ENCODE data around the gene SH3GL1. TPM values are rescaled to one million over a fixed set of nuclear protein-coding genes. Genes with fewer than 3 reads are reported as not detected.

The SH3GL1 gene
- total RNA-seq, 1 experiment from 2014 or later: 108 TPM

GRCh38 chr19:4429771-4430171 lies 29.4 kb upstream of the SH3GL1 start:
- Histone ChIP-seq H3K9me3 (ENCODE audit: low read depth, low read length, poor library complexity, severe bottlenecking) (no peaks in the 10 kb centered on the region), H3K4me1 (ENCODE audit: insufficient read depth, low read length, poor library complexity, severe bottlenecking) (no peaks in the 10 kb centered on the region), H3K27me3 (replicated peaks; ENCODE audit: insufficient read depth, low read depth, low read length, poor library complexity) (no peaks in the 10 kb centered on the region), H3K36me3 (ENCODE audit: insufficient read depth, low read length, poor library complexity, severe bottlenecking) (peaks cover 80% of the 10 kb centered on the region), H3K4me3 (ENCODE audit: low read depth, low read length, poor library complexity, severe bottlenecking) (no peak overlapping the region), H3K27ac (ENCODE audit: low read depth, low read length, poor library complexity, severe bottlenecking) (no peak overlapping the region)
- CTCF ChIA-PET: no interaction called here
- POLR2A ChIA-PET (ENCODE audit: low non-redundant PET): no interaction called here
- DNase-seq (ENCODE audit: low spot score): no peak
- TF ChIP-seq EZH2 (IDR thresholded peaks at IDR 0.05; ENCODE audit: borderline replicate concordance, low read depth, low read length, poor library complexity, severe bottlenecking) (no peak), CTCF (conservative IDR thresholded peaks at IDR 0.05; ENCODE audit: low read depth, low read length) (no peak)
- no TSS peak for BruUV-seq (replicated peaks)
- intact Hi-C loops (cut with micrococcal nuclease; ENCODE audit: unreplicated experiment): no loop called here

GRCh38 chr19:4429256-4429655 lies 28.9 kb upstream of the SH3GL1 start:
- no peak overlapping the region for H3K27ac ChIP-seq (ENCODE audit: low read depth, low read length, poor library complexity, severe bottlenecking)
- TF ChIP-seq CTCF (conservative IDR thresholded peaks at IDR 0.05; ENCODE audit: low read depth, low read length): no peak
- TF ChIP-seq EZH2 (IDR thresholded peaks at IDR 0.05; ENCODE audit: borderline replicate concordance, low read depth, low read length, poor library complexity, severe bottlenecking): no peak
- peaks cover 80% of the 10 kb centered on the region for H3K36me3 ChIP-seq (ENCODE audit: insufficient read depth, low read length, poor library complexity, severe bottlenecking)
- H3K4me1 ChIP-seq (ENCODE audit: insufficient read depth, low read length, poor library complexity, severe bottlenecking): no peaks in the 10 kb centered on the region
- H3K9me3 ChIP-seq (ENCODE audit: low read depth, low read length, poor library complexity, severe bottlenecking): no peaks in the 10 kb centered on the region
- H3K27me3 ChIP-seq (replicated peaks; ENCODE audit: insufficient read depth, low read depth, low read length, poor library complexity): no peaks in the 10 kb centered on the region
- no peak overlapping the region for H3K4me3 ChIP-seq (ENCODE audit: low read depth, low read length, poor library complexity, severe bottlenecking)
- CTCF ChIA-PET: no interaction called here
- no TSS peak for BruUV-seq (replicated peaks)
- no peak for DNase-seq (ENCODE audit: low spot score)
- POLR2A ChIA-PET (ENCODE audit: low non-redundant PET): no interaction called here
- intact Hi-C loops (cut with micrococcal nuclease; ENCODE audit: unreplicated experiment): no loop called here

GRCh38 chr19:4428326-4428975 lies 28.1 kb upstream of the SH3GL1 start:
- Histone ChIP-seq H3K9me3 (ENCODE audit: low read depth, low read length, poor library complexity, severe bottlenecking) (no peaks in the 10 kb centered on the region), H3K4me1 (ENCODE audit: insufficient read depth, low read length, poor library complexity, severe bottlenecking) (no peaks in the 10 kb centered on the region), H3K27ac (ENCODE audit: low read depth, low read length, poor library complexity, severe bottlenecking) (no peak overlapping the region), H3K27me3 (replicated peaks; ENCODE audit: insufficient read depth, low read depth, low read length, poor library complexity) (no peaks in the 10 kb centered on the region), H3K36me3 (ENCODE audit: insufficient read depth, low read length, poor library complexity, severe bottlenecking) (peaks cover 80% of the 10 kb centered on the region), H3K4me3 (ENCODE audit: low read depth, low read length, poor library complexity, severe bottlenecking) (no peak overlapping the region)
- no TSS peak for BruUV-seq (replicated peaks)
- CTCF ChIA-PET: interaction anchor here (0.7 kb wide), 1 partner anchor 176 kb away, joined by 18 read pairs; no protein-coding TSS in a partner anchor
- DNase-seq (ENCODE audit: low spot score): no peak
- POLR2A ChIA-PET (ENCODE audit: low non-redundant PET): interaction anchor here (0.5 kb wide), 1 partner anchor 325 kb away, joined by 3 read pairs; no protein-coding TSS in a partner anchor
- intact Hi-C loops (cut with micrococcal nuclease; ENCODE audit: unreplicated experiment): no loop called here
- no peak for TF ChIP-seq EZH2 (IDR thresholded peaks at IDR 0.05; ENCODE audit: borderline replicate concordance, low read depth, low read length, poor library complexity, severe bottlenecking)
- TF ChIP-seq CTCF (conservative IDR thresholded peaks at IDR 0.05; ENCODE audit: low read depth, low read length): no peak
